HG03045 (cell line): ENCODE results near the gene ACAN.

Experiments used
- ATAC-seq: cut with Tn5 transposase; IDR thresholded peaks from one replicate; pipeline ENCODE4 v1.9.1; 2021; ENCODE audit warnings: mild to moderate bottlenecking, moderate library complexity; ENCODE audit not compliant: unreplicated experiment

The ACAN gene

DNA sequence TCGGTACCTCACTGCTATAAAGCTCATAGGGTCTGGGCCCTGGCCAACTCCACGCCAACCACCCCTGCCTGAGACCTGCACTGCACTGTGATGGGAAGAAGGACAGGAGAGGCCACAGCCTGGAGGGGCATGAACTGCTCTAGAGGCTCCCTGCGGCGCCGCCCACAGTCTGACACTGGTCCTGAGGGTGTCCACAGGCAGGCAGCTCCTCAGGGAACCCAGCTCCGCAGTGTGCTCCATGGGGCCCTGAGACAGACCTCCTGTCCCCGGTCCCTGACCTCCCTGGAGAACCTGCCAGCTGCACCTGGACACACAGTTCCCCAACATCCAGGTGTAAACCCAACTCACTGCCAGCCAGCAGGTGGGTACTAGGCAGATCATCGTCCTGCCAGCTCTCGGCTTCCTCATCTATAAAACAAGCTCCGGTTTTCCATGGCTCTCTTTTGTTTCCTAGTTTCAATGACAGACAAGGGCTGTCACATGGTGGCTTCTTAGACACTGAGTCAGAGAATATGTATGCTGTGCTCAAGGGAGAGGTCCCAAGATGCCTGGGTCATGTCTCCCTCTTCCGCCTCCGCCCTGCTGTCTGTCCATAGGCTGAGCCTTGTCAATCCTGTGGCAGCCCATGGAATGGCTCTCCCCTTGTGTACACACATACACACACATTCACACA, 97.2 kb downstream of the ACAN start:
- ATAC-seq, result no peak

DNA sequence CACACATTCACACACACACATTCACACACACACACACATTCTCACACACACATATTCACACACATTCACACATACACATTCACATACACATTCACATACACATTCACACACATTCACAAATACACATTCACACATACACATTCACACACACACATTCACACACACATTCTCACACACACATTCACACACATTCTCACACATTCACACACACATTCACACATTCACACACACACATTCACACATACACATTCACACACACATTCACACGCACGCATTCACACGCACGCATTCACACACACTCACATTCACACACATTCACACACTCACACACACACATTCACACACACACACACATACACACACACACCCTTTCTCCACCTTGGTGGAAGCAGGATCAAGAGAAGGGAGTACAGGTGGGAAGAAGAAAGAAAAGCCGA, 97.8 kb downstream of the ACAN start:
- ATAC-seq, result no peak

- no peak for ATAC-seq
Observed at GRCh38 chr15:88901508-88902220, 98.4 kb downstream of the ACAN start.

DNA sequence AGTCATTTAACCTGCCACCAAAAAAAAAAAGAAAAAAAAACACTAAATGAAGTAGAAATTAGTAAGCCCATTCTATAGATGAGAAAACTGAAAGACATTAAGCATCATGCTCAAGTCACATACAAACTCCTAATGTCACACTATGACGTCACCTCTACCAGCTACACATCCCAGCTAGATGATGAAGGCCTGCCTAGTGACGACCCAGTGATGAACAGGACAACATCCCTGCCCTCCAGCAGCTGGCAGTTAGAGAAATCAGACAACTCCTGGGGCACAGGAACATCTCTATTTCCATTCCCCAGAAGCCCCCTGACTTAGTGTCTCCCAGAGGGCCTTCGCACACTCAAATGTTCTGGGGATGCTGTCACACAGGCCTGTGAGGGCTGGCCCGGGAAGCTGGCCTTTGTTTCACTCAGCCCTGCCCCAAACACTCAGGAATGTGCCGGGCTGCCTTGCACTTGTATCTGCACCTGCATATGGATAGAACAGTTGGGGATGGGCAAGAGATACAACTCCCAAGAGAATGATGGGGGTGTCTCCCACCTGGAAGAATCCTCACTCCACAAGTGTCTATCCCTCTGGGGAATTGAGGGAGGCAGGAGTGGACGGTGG, 99.1 kb downstream of the ACAN start:
- no peak for ATAC-seq

DNA sequence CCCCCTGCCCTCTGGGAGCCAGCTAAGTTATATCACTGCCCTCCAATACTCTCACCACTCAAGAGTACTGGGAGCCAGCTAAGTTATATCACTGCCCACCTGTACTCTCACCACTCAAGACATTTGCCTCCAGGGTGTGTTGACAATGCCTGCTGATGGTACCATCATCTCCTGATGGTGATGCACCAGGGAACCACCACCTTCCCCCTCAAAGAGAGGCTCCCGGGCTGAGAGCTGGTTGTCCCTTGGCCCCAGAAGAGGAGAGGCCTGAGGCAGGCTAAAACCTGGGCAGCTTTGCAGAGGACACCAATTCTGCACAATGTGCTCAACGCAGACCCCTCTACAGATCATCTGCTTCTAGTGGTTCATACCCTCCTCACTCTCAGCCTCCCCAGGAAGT, 99.6 kb downstream of the ACAN start:
- ATAC-seq, result no peak

GRCh38 chr15:88904257-88904623, 101.0 kb downstream of the ACAN start:
- ATAC-seq, result no peak

DNA sequence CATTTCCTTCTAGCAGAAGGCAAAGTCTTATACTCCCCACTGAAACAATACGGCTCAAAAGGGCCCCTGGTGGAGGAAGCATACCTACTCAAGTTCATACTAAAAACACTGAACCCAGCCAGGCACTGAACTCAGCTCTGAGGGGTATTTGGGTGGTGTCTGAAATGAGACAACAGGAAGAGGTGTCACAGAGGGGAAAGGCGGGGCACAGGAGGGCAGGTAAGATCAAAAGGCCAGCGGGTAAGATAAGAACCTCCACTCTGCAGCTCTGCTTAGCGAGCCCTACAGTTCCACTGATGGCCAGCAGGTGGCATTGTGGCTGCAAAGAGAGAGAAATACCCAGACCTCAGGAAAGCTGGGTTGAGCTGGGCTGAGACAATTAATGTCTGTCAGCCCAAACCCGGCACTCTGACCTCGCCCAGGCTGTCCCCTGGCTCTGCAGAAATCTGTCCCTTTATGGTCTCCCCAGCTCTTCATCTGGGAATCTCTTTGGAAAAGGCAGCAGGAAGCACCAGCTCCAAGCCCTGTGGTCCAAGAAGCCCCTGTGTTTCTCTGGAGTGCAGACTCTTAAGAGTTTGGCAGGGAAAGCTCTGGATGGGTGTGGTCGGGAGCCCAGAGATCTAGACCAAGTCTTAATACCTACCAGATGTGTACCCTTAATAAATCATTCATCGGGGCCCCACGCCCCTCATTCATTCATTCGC, 101.5 kb downstream of the ACAN start:
- ATAC-seq, result no peak

- ATAC-seq, result no peak
Observed at GRCh38 chr15:88905576-88905975, 102.3 kb downstream of the ACAN start.

DNA sequence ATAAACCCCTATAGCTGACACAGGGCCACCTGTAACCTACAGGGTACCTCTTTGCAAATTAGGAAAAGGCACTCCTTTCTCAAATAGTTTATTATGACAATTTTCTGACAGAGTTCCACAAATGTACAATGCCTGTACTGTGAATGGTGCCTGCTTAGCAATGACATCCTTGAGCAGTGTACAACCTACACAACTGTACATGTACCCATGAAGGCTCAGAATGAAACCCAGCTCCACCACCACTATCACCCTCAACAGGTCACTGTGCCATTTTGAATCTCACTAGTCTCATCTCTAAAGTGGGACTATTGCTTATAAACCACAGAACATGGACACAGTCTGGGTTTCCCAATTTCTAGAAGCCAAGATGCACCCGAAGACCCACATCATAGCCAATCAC, 102.9 kb downstream of the ACAN start:
- no peak for ATAC-seq

DNA sequence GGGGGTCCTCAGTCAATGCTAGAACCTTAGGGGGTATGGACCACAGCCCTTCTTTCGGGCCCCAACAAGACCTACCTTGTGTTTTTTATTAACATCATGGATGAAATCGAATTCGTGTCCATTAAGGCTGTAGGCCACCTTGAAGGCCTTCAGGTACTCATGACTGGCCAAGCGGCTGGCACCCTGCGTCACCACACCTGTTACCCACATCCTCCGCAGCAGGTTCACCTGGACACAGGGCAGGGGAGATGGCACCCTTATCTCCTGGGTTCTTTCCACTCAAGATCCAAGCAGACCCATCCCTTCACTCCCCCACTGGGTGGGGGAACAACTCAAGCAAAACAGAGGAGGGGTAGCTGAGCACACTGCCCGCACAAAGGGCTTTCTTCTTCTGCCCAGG, 103.3 kb downstream of the ACAN start:
- ATAC-seq, result no peak

GRCh38 chr15:88907111-88907510, 103.9 kb downstream of the ACAN start:
- ATAC-seq, result no peak

DNA sequence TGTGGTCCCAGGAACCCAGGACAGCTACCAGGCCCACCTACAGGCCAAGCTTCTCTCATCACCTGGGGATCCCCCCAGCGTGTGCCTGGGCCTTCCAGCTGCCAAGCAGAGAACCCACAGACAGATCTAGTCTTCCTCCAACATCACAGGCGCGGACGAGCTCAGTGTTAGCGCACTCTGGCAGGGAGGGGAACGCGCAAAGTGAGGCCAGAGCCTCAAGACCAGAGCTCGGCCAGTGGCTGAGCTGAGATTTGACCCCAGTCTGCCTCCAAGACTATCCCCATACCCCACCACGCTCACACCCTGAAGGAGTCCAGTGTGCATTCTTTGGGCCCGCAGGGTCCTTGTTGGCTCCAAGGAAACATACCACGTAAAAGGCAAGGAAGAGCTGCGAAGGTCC, 104.9 kb downstream of the ACAN start:
- ATAC-seq, result no peak

DNA sequence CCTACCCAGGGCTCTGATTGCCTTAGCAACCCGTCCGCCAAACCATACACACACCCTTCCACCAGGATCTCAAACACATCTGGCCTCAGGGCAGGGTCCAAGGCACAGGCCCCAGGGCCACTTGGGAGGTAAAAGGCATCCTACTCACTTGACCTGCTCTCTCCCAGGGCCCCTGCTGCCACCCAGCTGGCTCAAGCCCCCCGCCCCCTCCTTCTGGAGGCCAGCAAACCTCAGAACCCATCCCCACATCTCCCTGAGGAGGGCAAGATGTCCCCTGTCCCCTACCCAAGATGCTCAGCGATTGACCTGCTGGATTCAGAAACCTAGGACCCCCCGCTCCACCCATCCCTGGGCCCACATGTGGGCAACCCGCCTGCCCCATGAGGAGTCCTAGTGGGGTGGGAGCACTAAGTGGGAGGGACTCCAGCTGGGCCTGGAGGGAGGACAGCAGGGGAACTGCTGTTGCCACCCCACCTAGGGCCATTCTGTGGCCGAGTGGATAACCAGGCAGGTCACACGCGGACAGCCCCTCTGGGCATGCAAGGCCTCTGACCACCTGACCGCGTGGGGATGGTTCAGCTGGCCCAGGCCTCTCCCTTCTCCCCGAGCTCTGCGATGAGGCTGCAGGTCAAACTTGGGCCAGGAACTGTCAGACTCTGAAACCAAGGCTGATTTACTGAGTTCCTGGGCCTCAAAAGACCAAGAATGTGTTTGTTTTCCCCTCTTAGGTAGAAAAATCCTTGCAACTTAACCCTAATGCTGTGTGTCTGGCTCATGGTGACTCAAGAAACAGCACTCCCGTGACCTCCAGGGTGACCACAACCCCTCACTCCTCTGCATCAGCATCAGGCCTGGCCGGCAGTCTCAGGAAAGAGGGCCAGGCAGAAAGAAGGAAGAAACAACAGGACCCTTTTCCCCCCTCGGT, 105.7 kb downstream of the ACAN start:
- ATAC-seq, result no peak

DNA sequence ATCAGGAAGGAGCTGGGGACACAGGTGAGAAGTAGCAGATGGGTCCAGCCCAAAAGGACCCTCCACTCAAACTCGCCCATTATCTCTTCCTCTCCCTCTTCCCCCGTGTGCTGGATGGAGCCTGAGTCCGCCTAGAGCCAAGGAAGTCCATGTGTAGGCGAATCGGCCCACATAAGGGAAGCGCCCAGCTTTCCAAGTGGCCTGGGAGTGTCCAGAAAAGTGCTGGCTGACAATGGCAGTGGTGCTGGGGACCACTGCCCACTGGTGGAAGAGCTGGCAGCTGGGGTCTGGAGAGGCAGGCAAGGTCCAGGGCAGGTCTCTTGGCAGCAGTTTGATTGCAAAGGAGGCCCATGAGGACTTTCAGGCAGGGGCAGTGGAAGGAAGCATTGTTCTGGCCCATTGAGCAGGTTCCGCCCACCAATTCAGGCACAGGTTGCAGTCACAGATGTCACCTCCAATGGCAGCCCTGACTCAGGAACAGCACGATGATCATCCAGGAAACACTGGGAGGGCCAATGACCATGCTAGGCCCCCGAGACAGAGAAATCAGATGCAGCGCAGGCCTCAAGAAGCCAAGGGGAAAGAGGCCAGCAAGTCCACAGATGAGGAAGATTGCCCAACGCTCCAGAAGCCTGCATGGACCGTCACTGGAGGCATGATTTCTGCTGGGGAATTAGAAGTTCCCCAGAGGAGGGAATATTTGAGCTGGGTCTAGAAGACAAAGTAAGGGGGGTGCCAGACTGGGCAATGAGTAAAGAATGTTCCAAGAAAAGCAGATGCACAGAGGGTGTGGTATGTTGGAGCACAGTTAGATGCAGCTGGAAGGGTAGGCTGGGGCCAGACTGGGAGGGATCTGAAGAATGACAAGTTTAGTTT, 107.0 kb downstream of the ACAN start:
- ATAC-seq, result no peak

DNA sequence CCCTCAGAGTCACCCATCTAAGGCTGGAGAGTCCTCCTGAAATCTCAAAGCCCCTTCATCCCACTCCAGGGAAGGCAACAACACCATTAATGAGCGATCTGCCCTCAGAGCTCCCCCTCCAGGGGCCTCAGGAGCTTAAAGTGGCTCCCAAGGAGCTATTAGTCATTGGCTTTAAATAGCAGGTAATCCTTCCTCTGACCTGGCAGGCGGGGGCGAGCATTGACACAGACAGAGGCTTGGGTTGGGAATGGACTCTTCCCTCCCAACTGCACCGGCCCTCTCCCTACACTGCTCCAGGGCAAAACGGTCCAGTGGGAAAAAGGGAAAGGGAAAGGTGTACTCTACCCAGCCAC, 108.5 kb downstream of the ACAN start:
- ATAC-seq, result no peak

GRCh38 chr15:88912500-88912921, 109.3 kb downstream of the ACAN start:
- no peak for ATAC-seq

DNA sequence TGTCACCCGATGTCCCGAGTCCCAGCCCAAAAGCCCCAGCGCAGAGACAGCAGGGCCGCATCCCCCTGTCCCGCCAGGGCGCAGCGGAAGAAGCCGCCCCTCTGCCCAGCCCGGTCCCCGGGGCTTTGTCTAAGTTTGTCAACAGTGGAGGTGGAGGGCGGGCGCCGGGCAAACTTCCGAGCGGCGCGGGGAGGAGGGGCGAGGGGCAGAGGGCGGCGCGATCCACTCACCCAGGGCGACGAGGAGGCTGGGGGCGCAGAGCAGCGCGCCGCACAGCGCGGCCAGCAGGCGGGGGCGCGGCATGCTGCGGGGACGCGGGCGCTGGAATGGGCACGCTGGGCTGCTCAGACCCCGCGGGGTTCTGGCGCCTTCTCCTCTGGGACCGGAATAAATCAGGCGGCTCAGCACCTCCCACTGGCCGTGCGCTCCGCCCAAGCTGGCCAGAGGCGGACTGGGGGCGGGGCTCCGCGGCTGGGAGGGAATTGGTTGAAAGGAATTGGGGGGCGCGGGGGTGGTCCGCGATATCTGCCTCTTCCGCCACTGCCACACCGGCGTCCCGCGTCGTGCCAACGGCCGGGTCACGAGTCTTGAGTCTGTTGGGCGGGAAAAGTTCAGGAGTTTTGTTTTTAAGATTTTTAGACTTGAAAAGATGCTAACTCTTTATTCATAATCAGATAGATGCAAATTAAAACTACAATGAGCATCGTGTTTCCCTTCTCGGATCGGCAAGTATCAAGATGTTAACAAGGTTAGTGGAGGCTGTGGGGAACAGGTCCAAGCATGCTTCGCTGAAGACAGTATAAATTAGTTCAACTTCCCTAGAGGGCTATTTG, 110.0 kb downstream of the ACAN start, which contains the start of gene MFGE8:
Gene MFGE8 (minus strand): TSS at position 363 of the 833 bp plus-strand sequence. CDS start 60 bp downstream, at position 303.
- ATAC-seq, result peak; percentile 77

GRCh38 chr15:88913850-88914169, 110.6 kb downstream of the ACAN start:
- ATAC-seq, result no peak

DNA sequence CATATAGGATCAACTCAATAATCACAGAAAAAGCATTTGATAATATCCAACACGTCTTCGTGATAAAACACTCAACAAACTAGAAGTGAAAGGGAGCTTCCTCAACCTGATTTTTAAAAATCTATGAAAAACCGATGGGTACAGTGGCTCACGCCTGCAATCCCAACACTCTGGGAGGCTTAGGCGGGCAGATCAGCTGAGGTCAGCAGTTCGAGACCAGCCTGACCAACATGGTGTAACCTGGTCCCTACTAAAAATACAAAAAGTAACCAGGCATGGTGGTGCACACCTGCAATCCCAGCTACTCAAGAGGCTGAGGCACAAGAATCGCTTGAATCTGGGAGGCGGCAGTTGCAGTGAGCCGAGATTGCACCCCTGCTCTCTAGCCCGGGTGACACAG, 112.1 kb downstream of the ACAN start:
- ATAC-seq, result no peak
